PC-3 (cell line): ENCODE data around the gene MCTS1. TPM values are rescaled to one million over a fixed set of nuclear protein-coding genes. Genes with fewer than 3 reads are reported as not detected.

ENCODE experiments used
- ATAC-seq: fragments of 200-7000 bp; cut with Tn5 transposase; 2 replicates; pipeline ENCODE4 v1.9.1; 2020; ENCODE audit warnings: mild to moderate bottlenecking, moderate library complexity
- BruUV-seq: library from RNA; stranded (reverse); fragments of 400-500 nt; replicated peaks from 2 replicates; lab custom pipeline; 2021; lab: Mats Ljungman, UMichigan
- CTCF ChIA-PET: fragments of 300-600 bp; sonication (Branson Sonifier 250); formaldehyde crosslinking; loops from one replicate; lab custom pipeline; 2022; ENCODE audit warnings: antibody characterized with exemption; lab: Charles Lee
- POLR2A ChIA-PET: fragments of 300-600 bp; sonication (Branson Sonifier 250); formaldehyde crosslinking; loops from one replicate; lab custom pipeline; 2022; ENCODE audit warnings: antibody characterized with exemption; ENCODE audit not compliant: unreplicated experiment; lab: Charles Lee
- DNase-seq: peaks from one replicate; pipeline ENCODE4 v3.0.0-alpha.2; 2015
- H2AFZ ChIP-seq: fragments of 300-600 bp; sonication (generic); 2 replicates; pipeline ENCODE4 v1.6.0; 2016; ENCODE audit warnings: antibody characterized with exemption, low read length
- H3F3A ChIP-seq: fragments of 300-600 bp; sonication (generic); one replicate; pipeline ENCODE4 v1.6.0; 2017; ENCODE audit warnings: antibody characterized with exemption, low read length, control low read depth, mild to moderate bottlenecking; ENCODE audit not compliant: unreplicated experiment
- H3K27ac ChIP-seq: fragments of 300-600 bp; sonication (generic); 2 replicates; pipeline ENCODE4 v1.5.1; 2016; ENCODE audit warnings: mild to moderate bottlenecking, low read length
- H3K27me3 ChIP-seq: fragments of 300-600 bp; sonication (generic); 2 replicates; pipeline ENCODE4 v1.6.1; 2016; ENCODE audit warnings: low read length, mixed read lengths
- H3K36me3 ChIP-seq: fragments of 300-600 bp; sonication (generic); 2 replicates; pipeline ENCODE4 v1.6.1; 2016; ENCODE audit warnings: low read depth, mixed run types, low read length, mixed read lengths
- H3K4me1 ChIP-seq: fragments of 300-600 bp; sonication (generic); 2 replicates; pipeline ENCODE4 v1.5.1; 2016; ENCODE audit warnings: low read length; ENCODE audit not compliant: insufficient read depth
- H3K4me2 ChIP-seq: fragments of 300-600 bp; sonication (generic); 2 replicates; pipeline ENCODE4 v1.6.0; 2016; ENCODE audit warnings: low read length
- H3K4me3 ChIP-seq: fragments of 300-600 bp; sonication (generic); 2 replicates; pipeline ENCODE4 v1.5.1; 2016; ENCODE audit warnings: mild to moderate bottlenecking, low read length, mixed read lengths
- H3K79me2 ChIP-seq: fragments of 300-600 bp; sonication (generic); 2 replicates; pipeline ENCODE4 v1.6.1; 2017; ENCODE audit warnings: low read length, mixed read lengths
- H3K9ac ChIP-seq: fragments of 300-600 bp; sonication (generic); 2 replicates; pipeline ENCODE4 v1.6.0; 2016; ENCODE audit warnings: mild to moderate bottlenecking, low read length
- H3K9me2 ChIP-seq: fragments of 300-600 bp; sonication (generic); replicated peaks from 2 replicates; pipeline ENCODE4 v1.6.1; 2016; ENCODE audit warnings: mixed run types, low read length, mixed read lengths
- H3K9me3 ChIP-seq: fragments of 300-600 bp; sonication (generic); 2 replicates; pipeline ENCODE4 v1.6.1; 2016; ENCODE audit warnings: low read length, mixed read lengths
- H4K20me1 ChIP-seq: fragments of 300-600 bp; sonication (generic); 2 replicates; pipeline ENCODE4 v1.6.1; 2016; ENCODE audit warnings: low read length, mixed read lengths
- CTCF ChIP-seq: fragments of 300-600 bp; sonication (generic); conservative IDR thresholded peaks from 2 replicates; pipeline ENCODE4 v1.5.1; 2017; ENCODE audit warnings: antibody characterized with exemption, low read depth, mild to moderate bottlenecking, low read length
- EZH2 ChIP-seq: fragments of 300-600 bp; sonication (generic); IDR thresholded peaks from one replicate; pipeline ENCODE4 v1.6.1; 2017; ENCODE audit warnings: antibody characterized with exemption, mild to moderate bottlenecking, low read length; ENCODE audit not compliant: unreplicated experiment
- EZH2phosphoT487 ChIP-seq: fragments of 300-600 bp; sonication (generic); IDR thresholded peaks from 2 replicates; pipeline ENCODE4 v1.6.1; 2018; ENCODE audit warnings: mild to moderate bottlenecking, antibody characterized with exemption, low read length, borderline replicate concordance
- intact Hi-C: fragments of 100-400 bp; cut with micrococcal nuclease; formaldehyde crosslinking; loops from 2 replicates; pipeline ENCODE4 v1.9.0; 2023
- total RNA-seq: library from RNA; depleted of rRNA; stranded (reverse); fragments of >200 nt; gene quantifications from 2 replicates; pipeline ENCODE4 v1.2.3, GENCODE V29; 2014

MCTS1 gene
- total RNA-seq, 1 experiment from 2014 or later = 83.7 TPM

GRCh38 chrX:120612086-120612485 lies 8.2 kb downstream of the MCTS1 start:
- Histone ChIP-seq H3F3A (no peaks in the 10 kb centered on the region), H3K9me2 (no peaks in the 10 kb centered on the region), H3K27ac (no peak overlapping the region), H3K27me3 (no peaks in the 10 kb centered on the region), H3K36me3 (peaks cover 32% of the 10 kb centered on the region), H3K4me2 (no peak overlapping the region), H3K4me3 (no peak overlapping the region), H4K20me1 (no peaks in the 10 kb centered on the region), H2AFZ (no peak overlapping the region), H3K9me3 (no peaks in the 10 kb centered on the region), H3K9ac (no peak overlapping the region), H3K79me2 (peaks cover 8% of the 10 kb centered on the region; the same call in 1 of the 2 replicates), H3K4me1 (no peaks in the 10 kb centered on the region)
- BruUV-seq = no TSS peak
- intact Hi-C loops = no loop called here
- ChIA-PET CTCF (no interaction called here), POLR2A (no interaction called here)
- DNase-seq (no peak), ATAC-seq (no peak)
- TF ChIP-seq EZH2 (no peak), EZH2phosphoT487 (no peak)

GRCh38 chrX:120614816-120615215 lies 10.9 kb downstream of the MCTS1 start:
- no peak overlapping the region for H3K9ac ChIP-seq
- H2AFZ ChIP-seq = no peak overlapping the region
- no peaks in the 10 kb centered on the region for H3K4me1 ChIP-seq
- ChIA-PET POLR2A (no interaction called here), CTCF (no interaction called here)
- peaks cover 15% of the 10 kb centered on the region; the same call in 1 of the 2 replicates for H3K36me3 ChIP-seq
- H3K9me3 ChIP-seq = no peaks in the 10 kb centered on the region
- no peak for TF ChIP-seq EZH2phosphoT487
- no peak for TF ChIP-seq EZH2
- TF ChIP-seq CTCF = no peak
- no peaks in the 10 kb centered on the region for H4K20me1 ChIP-seq
- ATAC-seq (no peak), DNase-seq (no peak)
- H3K4me2 ChIP-seq = no peak overlapping the region
- H3K79me2 ChIP-seq = no peaks in the 10 kb centered on the region
- intact Hi-C loops = no loop called here
- BruUV-seq = no TSS peak
- no peaks in the 10 kb centered on the region for H3K27me3 ChIP-seq
- no peak overlapping the region for H3K4me3 ChIP-seq
- H3K9me2 ChIP-seq = no peaks in the 10 kb centered on the region
- H3F3A ChIP-seq = no peaks in the 10 kb centered on the region
- H3K27ac ChIP-seq = no peak overlapping the region

GRCh38 chrX:120617996-120618630 lies 14.2 kb downstream of the MCTS1 start:
- POLR2A ChIA-PET = no interaction called here
- no peaks in the 10 kb centered on the region for H3K27me3 ChIP-seq
- H3K36me3 ChIP-seq = peaks cover 15% of the 10 kb centered on the region; the same call in 1 of the 2 replicates
- DNase-seq (no peak), ATAC-seq (no peak)
- H3K4me1 ChIP-seq = no peaks in the 10 kb centered on the region
- H3K27ac ChIP-seq = no peak overlapping the region
- TF ChIP-seq EZH2phosphoT487 (no peak), CTCF (no peak), EZH2 (no peak)
- no peak overlapping the region for H3K4me2 ChIP-seq
- CTCF ChIA-PET = no interaction called here
- no peak overlapping the region for H2AFZ ChIP-seq
- H3K9me2 ChIP-seq = no peaks in the 10 kb centered on the region
- H3K9ac ChIP-seq = no peak overlapping the region
- no peaks in the 10 kb centered on the region for H4K20me1 ChIP-seq
- H3K9me3 ChIP-seq = no peaks in the 10 kb centered on the region
- BruUV-seq = no TSS peak
- H3K79me2 ChIP-seq = no peaks in the 10 kb centered on the region
- H3F3A ChIP-seq = no peaks in the 10 kb centered on the region
- no peak overlapping the region for H3K4me3 ChIP-seq
- intact Hi-C loops = no loop called here
